ENCODE results near the gene TJP1.

TJP1 gene

GRCh38 chr15:29826908-29827820 lies 4.9 kb upstream of the TJP1 start:
- TF ChIP-seq, protein P1, sequence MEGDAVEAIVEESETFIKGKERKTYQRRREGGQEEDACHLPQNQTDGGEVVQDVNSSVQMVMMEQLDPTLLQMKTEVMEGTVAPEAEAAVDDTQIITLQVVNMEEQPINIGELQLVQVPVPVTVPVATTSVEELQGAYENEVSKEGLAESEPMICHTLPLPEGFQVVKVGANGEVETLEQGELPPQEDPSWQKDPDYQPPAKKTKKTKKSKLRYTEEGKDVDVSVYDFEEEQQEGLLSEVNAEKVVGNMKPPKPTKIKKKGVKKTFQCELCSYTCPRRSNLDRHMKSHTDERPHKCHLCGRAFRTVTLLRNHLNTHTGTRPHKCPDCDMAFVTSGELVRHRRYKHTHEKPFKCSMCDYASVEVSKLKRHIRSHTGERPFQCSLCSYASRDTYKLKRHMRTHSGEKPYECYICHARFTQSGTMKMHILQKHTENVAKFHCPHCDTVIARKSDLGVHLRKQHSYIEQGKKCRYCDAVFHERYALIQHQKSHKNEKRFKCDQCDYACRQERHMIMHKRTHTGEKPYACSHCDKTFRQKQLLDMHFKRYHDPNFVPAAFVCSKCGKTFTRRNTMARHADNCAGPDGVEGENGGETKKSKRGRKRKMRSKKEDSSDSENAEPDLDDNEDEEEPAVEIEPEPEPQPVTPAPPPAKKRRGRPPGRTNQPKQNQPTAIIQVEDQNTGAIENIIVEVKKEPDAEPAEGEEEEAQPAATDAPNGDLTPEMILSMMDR (IDR thresholded peaks at IDR 0.05; ENCODE audit: low read depth, low read length, missing control alignments) = no peak
- in situ Hi-C loops (cut with HindIII; ENCODE audit: low sequenced_read_pairs) = loop anchor here (10.0 kb wide), 1 partner anchor 62 kb away; no protein-coding TSS in a partner anchor
- no peak for DNase-seq (ENCODE audit: low read depth)
- H3K4me3 ChIP-seq (ENCODE audit: low read depth, low read length) = no peak overlapping the region

- H3K4me3 ChIP-seq (ENCODE audit: low read depth, low read length) = no peak overlapping the region
- TF ChIP-seq, protein P1 (IDR thresholded peaks at IDR 0.05; ENCODE audit: low read depth, low read length, missing control alignments) = no peak
- in situ Hi-C loops (cut with HindIII; ENCODE audit: low sequenced_read_pairs) = loop anchor here (10.0 kb wide), 1 partner anchor 60 kb away; no protein-coding TSS in a partner anchor
- no peak for DNase-seq (ENCODE audit: low read depth)
Measured at GRCh38 chr15:29825227-29825626, 3.0 kb upstream of the TJP1 start.

DNA sequence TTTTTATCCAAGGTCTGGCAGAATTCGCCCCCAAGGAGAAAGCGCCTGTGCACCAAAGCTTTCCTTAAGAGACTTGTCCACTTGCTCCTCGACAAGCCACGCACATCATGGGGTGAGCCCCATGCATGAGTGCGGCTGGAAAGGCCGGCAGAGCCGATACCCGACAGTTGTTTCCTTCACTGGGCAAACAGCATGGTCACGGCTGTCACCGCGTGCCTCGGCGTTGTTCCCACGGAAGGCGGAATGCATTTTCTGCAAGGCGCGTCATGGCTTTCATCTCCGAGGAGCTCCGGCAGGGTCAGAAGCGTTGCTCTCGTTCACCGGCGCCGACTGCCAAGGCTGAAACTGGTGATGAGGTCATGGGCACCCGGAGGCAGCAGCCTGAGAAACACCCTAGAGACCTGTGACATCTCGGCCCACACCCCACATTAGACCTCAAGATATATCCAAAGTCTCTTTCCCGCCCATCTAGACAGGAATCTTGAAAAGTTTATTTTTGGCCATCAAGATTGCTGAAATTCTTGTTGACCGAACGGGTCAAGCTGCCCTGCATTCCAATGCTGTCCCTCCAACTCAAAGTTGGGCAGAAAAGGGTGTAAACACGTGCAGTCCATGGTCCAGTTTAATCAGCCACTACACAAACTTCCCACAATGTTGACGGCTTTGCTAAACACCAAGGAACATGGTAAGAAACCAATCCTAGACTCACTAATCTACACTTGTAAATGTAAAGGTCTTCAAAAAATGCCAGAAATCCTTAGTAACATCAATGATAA lies 604 bp upstream of the TJP1 start:
- DNase-seq (ENCODE audit: low read depth) = no peak
- in situ Hi-C loops (cut with HindIII; ENCODE audit: low sequenced_read_pairs) = loop anchor here (10.0 kb wide), 1 partner anchor 58 kb away; no protein-coding TSS in a partner anchor
- TF ChIP-seq, protein P1 (IDR thresholded peaks at IDR 0.05; ENCODE audit: low read depth, low read length, missing control alignments) = no peak
- peak overlapping the region; percentile 81 for H3K4me3 ChIP-seq (ENCODE audit: low read depth, low read length)

DNA sequence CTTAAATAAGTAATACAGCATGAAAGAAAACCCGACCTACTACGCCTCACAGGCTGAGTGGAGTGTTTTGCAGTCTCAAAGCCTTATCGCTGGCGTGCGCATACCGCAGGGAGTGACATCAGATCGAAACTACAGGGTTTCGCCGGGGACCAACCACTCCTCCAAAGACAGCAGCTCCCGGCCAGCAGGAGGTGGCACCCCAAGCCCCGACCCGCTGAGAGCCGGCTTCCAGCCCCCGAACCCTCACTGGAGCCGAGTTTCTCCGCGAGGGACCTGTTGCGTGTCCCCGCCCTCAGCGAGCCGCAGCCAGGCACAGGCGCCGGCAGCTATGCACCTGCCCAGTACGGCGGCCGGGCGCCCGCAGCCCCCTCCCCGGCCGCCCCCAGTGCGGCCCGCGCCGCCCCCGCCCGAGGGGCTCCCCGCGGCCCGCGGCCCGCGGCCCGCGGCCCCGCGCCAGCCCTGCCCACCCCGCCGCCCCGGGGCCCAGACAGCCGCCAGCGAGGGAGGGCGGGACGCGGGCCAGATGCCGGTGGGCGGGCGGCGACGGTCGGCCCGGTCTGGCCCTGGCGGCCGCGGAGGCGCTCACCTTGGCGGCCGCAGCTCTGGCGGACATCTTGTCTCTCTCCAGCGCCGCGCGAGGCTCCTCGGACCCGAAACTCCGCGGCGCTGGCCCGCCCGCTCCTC lies 710 bp downstream of the TJP1 start:
- no peak for DNase-seq (ENCODE audit: low read depth)
- in situ Hi-C loops (cut with HindIII; ENCODE audit: low sequenced_read_pairs) = loop anchor here (10.0 kb wide), 1 partner anchor 57 kb away; no protein-coding TSS in a partner anchor
- H3K4me3 ChIP-seq (ENCODE audit: low read depth, low read length) = peak overlapping the region; percentile 81
- TF ChIP-seq, protein P1 (IDR thresholded peaks at IDR 0.05; ENCODE audit: low read depth, low read length, missing control alignments) = peak; percentile 10

GRCh38 chr15:29820394-29821154 lies 1.7 kb downstream of the TJP1 start:
- peak overlapping the region; percentile 81 for H3K4me3 ChIP-seq (ENCODE audit: low read depth, low read length)
- DNase-seq (ENCODE audit: low read depth) = no peak
- in situ Hi-C loops (cut with HindIII; ENCODE audit: low sequenced_read_pairs) = loop anchor here (10.0 kb wide), 1 partner anchor 56 kb away; no protein-coding TSS in a partner anchor
- TF ChIP-seq, protein P1 (IDR thresholded peaks at IDR 0.05; ENCODE audit: low read depth, low read length, missing control alignments) = no peak
